Dermis lymphatic vessel endothelial cell (primary cell): Measurements from ENCODE around the gene RPL32. TPM values are rescaled to one million over a fixed set of nuclear protein-coding genes. Genes with fewer than 3 reads are reported as not detected.

Source experiments
- total RNA-seq: library from RNA; depleted of rRNA; stranded (reverse); fragments of >200 nt; gene quantifications from 2 replicates; pipeline ENCODE4 v1.2.1, GENCODE V29; 2014

The RPL32 gene
- 2,493 and 2,629 TPM in 2 replicates for total RNA-seq

GRCh38 chr3:12841149-12841969 is at the start of gene RPL32:
Gene RPL32, minus strand, starts transcription at chr3:12841565. Its CDS starts 1,328 bp downstream, at chr3:12840237.

GRCh38 chr3:12796171-12797123 is 44.9 kb downstream of the RPL32 start, which contains the start of gene CAND2:
Gene CAND2, plus strand, starts transcription at chr3:12796680. Its CDS starts 41 bp downstream, at chr3:12796721.

Other genes with a start within 250 kb of the RPL32 start
- 62.1 and 67.6 TPM in 2 replicates for gene RAF1, start 177.4 kb downstream of the RPL32 start, total RNA-seq
- gene TMEM40, start 82.3 kb downstream of the RPL32 start, total RNA-seq: not detected in 2 replicates
- 0.69 and 0.98 TPM in 2 replicates for gene CAND2, start 44.9 kb downstream of the RPL32 start, total RNA-seq
- 57.2 and 66.4 TPM in 2 replicates for gene IQSEC1, start 231.9 kb upstream of the RPL32 start, total RNA-seq